GM12878 (cell line): ENCODE measurements around the gene TMEM253.

Source experiments
- HCFC1 ChIP-seq: fragments of 150-350 bp; IDR thresholded peaks from 2 replicates; pipeline ENCODE4 v1.6.1; 2014; ENCODE audit warnings: low read length
- JUNB ChIP-seq: IDR thresholded peaks from 2 replicates; pipeline ENCODE4 v1.6.1; 2016; ENCODE audit warnings: antibody characterized with exemption, mild to moderate bottlenecking

- no peak for TF ChIP-seq HCFC1
- TF ChIP-seq JUNB: no peak
These were observed 10.5 kb upstream of the TMEM253 start for GRCh38 chr14:21090194-21090939.
